Measurements from ENCODE around the gene PRDM16.

The PRDM16 gene

GRCh38 chr1:3386205-3387002 lies 317.4 kb downstream of the PRDM16 start:
- DNase-seq: no peak

- DNase-seq: no peak
Measured at GRCh38 chr1:3387401-3387800, 318.4 kb downstream of the PRDM16 start.

- DNase-seq: no peak
Measured at GRCh38 chr1:3389093-3389833, 320.3 kb downstream of the PRDM16 start.

GRCh38 chr1:3390291-3390690 lies 321.3 kb downstream of the PRDM16 start:
- no peak for DNase-seq

- DNase-seq: no peak
Measured at GRCh38 chr1:3391711-3392110, 322.7 kb downstream of the PRDM16 start.

GRCh38 chr1:3393024-3393986 lies 324.3 kb downstream of the PRDM16 start:
- peak; percentile 17 for DNase-seq

- DNase-seq: no peak
Measured at GRCh38 chr1:3393987-3394920, 325.3 kb downstream of the PRDM16 start.

GRCh38 chr1:3396411-3396810 lies 327.4 kb downstream of the PRDM16 start:
- no peak for DNase-seq

- no peak for DNase-seq
Measured at GRCh38 chr1:3397311-3397710, 328.3 kb downstream of the PRDM16 start.

- DNase-seq: no peak
Measured at GRCh38 chr1:3398396-3399140, 329.6 kb downstream of the PRDM16 start.

- DNase-seq: no peak
Measured at GRCh38 chr1:3399732-3400131, 330.7 kb downstream of the PRDM16 start.

GRCh38 chr1:3401585-3402257 lies 332.7 kb downstream of the PRDM16 start:
- DNase-seq: no peak

- DNase-seq: no peak
Measured at GRCh38 chr1:3402258-3403010, 333.4 kb downstream of the PRDM16 start.

GRCh38 chr1:3403011-3403345 lies 334.0 kb downstream of the PRDM16 start:
- no peak for DNase-seq

- peak; percentile 27 for DNase-seq
Measured at GRCh38 chr1:3403388-3404231, 334.6 kb downstream of the PRDM16 start.

GRCh38 chr1:3404301-3404700 lies 335.3 kb downstream of the PRDM16 start:
- DNase-seq: no peak

GRCh38 chr1:3404801-3405200 lies 335.8 kb downstream of the PRDM16 start:
- DNase-seq: no peak

GRCh38 chr1:3405491-3405890 lies 336.5 kb downstream of the PRDM16 start:
- no peak for DNase-seq

Data from hematopoietic multipotent progenitor cell treated with erythropoietin and hydrocortisone succinate and interleukin-3 and kit ligand, for 4 days (in vitro differentiated cells).